Heart left ventricle (tissue), 16 donors: Measurements from ENCODE around the gene CCDC194. TPM values are rescaled to one million over a fixed set of nuclear protein-coding genes. Genes with fewer than 3 reads are reported as not detected.
A peak's percentile ranks its signal among the peaks of the same experiment; 100 is the strongest.

Source experiments
- ATAC-seq, 4 donors: fragments of 200-7000 bp; cut with Tn5 transposase; one replicate each; pipeline ENCODE4 v1.9.1; 2020 to 2022; ENCODE audit warnings: moderate library complexity in 4 of 4, mild to moderate bottlenecking in 3 of 4, moderate number of reproducible peaks in 1 of 4
- DNase-seq, 5 donors: peaks; one replicate each; pipeline ENCODE4 v3.0.0-alpha.2; 2020
- H3K27ac ChIP-seq, 12 donors: fragments of 200-600 bp; sonication (generic) in 4 of 12; one replicate each; pipeline versions ENCODE4 v1.5.0 to v1.8.0; 2016 to 2022; ENCODE audit warnings: mild to moderate bottlenecking in 2 of 12
- H3K27me3 ChIP-seq, 9 donors: fragments of 200-600 bp; sonication (generic) in 2 of 9; one replicate each; pipeline versions ENCODE4 v1.5.1 to v1.8.0; 2016 to 2022; ENCODE audit warnings: mild to moderate bottlenecking in 3 of 9
- H3K36me3 ChIP-seq, 9 donors: fragments of 200-600 bp; sonication (generic) in 2 of 9; one replicate each; pipeline versions ENCODE4 v1.5.0 to v1.8.0; 2018 to 2022; ENCODE audit warnings: mild to moderate bottlenecking in 2 of 9
- H3K4me1 ChIP-seq, 12 donors: fragments of 200-600 bp; sonication (generic) in 4 of 12; one replicate each; pipeline versions ENCODE4 v1.5.0 to v1.8.0; 2016 to 2022; ENCODE audit warnings: mild to moderate bottlenecking in 3 of 12
- H3K4me3 ChIP-seq, 12 donors: fragments of 200-600 bp; sonication (generic) in 4 of 12; one replicate each; pipeline versions ENCODE4 v1.5.0 to v1.8.0; 2017 to 2022; ENCODE audit warnings: mild to moderate bottlenecking in 9 of 12, moderate library complexity in 4 of 12
- H3K9me3 ChIP-seq, 12 donors: fragments of 200-600 bp; sonication (generic) in 4 of 12; one replicate each; pipeline versions ENCODE4 v1.5.0 to v1.8.0; 2016 to 2022; ENCODE audit warnings: mild to moderate bottlenecking in 1 of 12
- CTCF ChIP-seq, 12 donors: fragments of 200-600 bp; sonication (generic) in 4 of 12; IDR thresholded peaks; one replicate each; pipeline versions ENCODE4 v1.5.0 to v1.8.0; 2018 to 2022; ENCODE audit warnings: antibody characterized with exemption in 12 of 12, mild to moderate bottlenecking in 5 of 12
- POLR2A ChIP-seq, 2 donors: fragments of 450-650 bp; IDR thresholded peaks; one replicate each; pipeline ENCODE4 v1.6.1; 2017; ENCODE audit warnings: antibody characterized with exemption in 2 of 2, mild to moderate bottlenecking in 2 of 2, moderate library complexity in 2 of 2
- WGBS, 4 donors: extraction: QIAGEN DNeasy Blood & Tissue Kit in 2 of 4; methylation state at CpG; one replicate each; pipeline versions ENCODE4 v1.1.5 to v1.1.7; 2013 to 2018; 5-methylcytosine and 5-hydroxymethylcytosine counted together
- intact Hi-C, 10 donors: fragments of 100-400 bp; cut with DNase I; formaldehyde crosslinking; loops; one replicate each; pipeline versions ENCODE4 v1.11.1 to v1.14.2; 2022
- polyA plus RNA-seq, 2 donors: library from polyadenylated mRNA; stranded (reverse); fragments of 200-250 nt; gene quantifications; one replicate each; pipeline ENCODE4 v1.2.3, GENCODE V29; 2013
- total RNA-seq, 9 donors: library from RNA; depleted of rRNA in 2 of 9; stranded (reverse); fragments of >200 nt in 2 of 9; fragmentation: NEBNext Ultra II Directional in 3 of 9; extraction: Animal tissue kit (Norgen Biotek cat#: 25700) in 3 of 9; gene quantifications; one replicate each; pipeline versions ENCODE4 v1.1.0 to v1.2.4, GENCODE V29; 2016 to 2023
- donor health status: ischemic (EF 13 %, LVEDD 7.1; RV severe dilation, severe dysfunction).
- donor health status: healthy with polysubstance abuse.
- donor health status: DM: no; HTN: yes; CAD: no.
- donor health status: DM: no; HTN: no; CAD: no.
- donor health status: ischemic (EF 25% LVEDD 6.9; RV normal size, moderate dysfunction).
- donor health status: ischemic (EF 25% LVEDD 5.7; RV mildly dilated, moderate dysfunction).
- donor health status: healthy.
- donor health status: DM: yes; HTN: yes; CAD: no.
- donor health status: ischemic (EF 35%, LVEDD 5.7; RV mildly dilated, moderate dysfunction).
- donor health status: nonischemic (EF 11% LVEDD 7.7; RV severe dilation, severe dysfunction).
- donor health status: DM: yes; HTN: yes; CAD: no.
- donor health status: PGD.
- donor health status: ischemic (EF 29% LVEDD 5.4; RV normal size, mild dysfunction).
- donor health status: nonischemic (EF 23%, LVEDD 6.1; RV moderate dilation, normal function).

The CCDC194 gene
- total and polyA plus RNA-seq, 11 donors = 0.23 to 0.53 (median 0.37) TPM; not detected in 8

- no peak overlapping the region for H3K27ac ChIP-seq
- H3K36me3 ChIP-seq = no peaks in the 10 kb centered on the region
- peaks cover 0 to 15% (median 0%) of the 10 kb centered on the region in 12 donors for H3K4me1 ChIP-seq
- intact Hi-C loops = no loop called here
- WGBS, 4 donors = 81 to 91% (median 87%) methylated on average over 5 to 6 of the region's 6 CpGs
- no peaks in the 10 kb centered on the region for H3K27me3 ChIP-seq
- DNase-seq (no peak), ATAC-seq (no peak)
- no peaks in the 10 kb centered on the region for H3K9me3 ChIP-seq
- no peak overlapping the region for H3K4me3 ChIP-seq
- TF ChIP-seq CTCF (IDR thresholded peaks at IDR 0.05) (no peak), POLR2A (IDR thresholded peaks at IDR 0.05) (no peak)
These were observed 33.8 kb downstream of the CCDC194 start for GRCh38 chr19:17359905-17360800.

- peak; percentile 32 to 87 (median 46) for ATAC-seq
- Histone ChIP-seq H3K4me3 (no peak overlapping the region), H3K27me3 (no peaks in the 10 kb centered on the region), H3K9me3 (no peaks in the 10 kb centered on the region), H3K4me1 (peaks cover 0 to 15% (median 0%) of the 10 kb centered on the region in 12 donors), H3K36me3 (no peaks in the 10 kb centered on the region), H3K27ac (peak overlapping the region in 7 of 12 donors; percentile 6 to 57 (median 47))
- no peak for TF ChIP-seq CTCF (IDR thresholded peaks at IDR 0.05)
- TF ChIP-seq POLR2A (IDR thresholded peaks at IDR 0.05) = no peak
- no peak for DNase-seq
- intact Hi-C loops = no loop called here
- 59 to 70% (median 63%) methylated on average over 7 of the region's 7 CpGs for WGBS, 4 donors
These were observed 35.6 kb downstream of the CCDC194 start for GRCh38 chr19:17358395-17358794.

GRCh38 chr19:17357724-17358123 lies 36.3 kb downstream of the CCDC194 start:
- Histone ChIP-seq H3K36me3 (no peaks in the 10 kb centered on the region), H3K27ac (peak overlapping the region in 10 of 12 donors; percentile 6 to 57 (median 47)), H3K27me3 (no peaks in the 10 kb centered on the region), H3K4me3 (no peak overlapping the region), H3K4me1 (peaks cover 0 to 21% (median 5%) of the 10 kb centered on the region in 12 donors), H3K9me3 (no peaks in the 10 kb centered on the region)
- intact Hi-C loops = no loop called here
- DNase-seq = peak in 1 of 5 donors; percentile 40
- ATAC-seq = peak; percentile 16 to 86 (median 47)
- TF ChIP-seq POLR2A (IDR thresholded peaks at IDR 0.05) = no peak
- TF ChIP-seq CTCF (IDR thresholded peaks at IDR 0.05) = no peak
- WGBS, 4 donors = 55 to 66% (median 59%) methylated on average over 8 to 11 of the region's 11 CpGs

GRCh38 chr19:17357078-17357666 lies 36.8 kb downstream of the CCDC194 start:
- H3K36me3 ChIP-seq = no peaks in the 10 kb centered on the region
- H3K4me1 ChIP-seq = peaks cover 0 to 26% (median 8%) of the 10 kb centered on the region in 12 donors
- DNase-seq (no peak), ATAC-seq (no peak)
- H3K27ac ChIP-seq = peak overlapping the region in 10 of 12 donors; percentile 6 to 53 (median 47)
- intact Hi-C loops = no loop called here
- H3K27me3 ChIP-seq = no peaks in the 10 kb centered on the region
- no peaks in the 10 kb centered on the region for H3K9me3 ChIP-seq
- 89 to 90% (median 90%) methylated on average over 7 of the region's 7 CpGs for WGBS, 4 donors
- no peak for TF ChIP-seq POLR2A (IDR thresholded peaks at IDR 0.05)
- TF ChIP-seq CTCF (IDR thresholded peaks at IDR 0.05) = no peak
- H3K4me3 ChIP-seq = no peak overlapping the region
